Activated CD8-positive, alpha-beta T cell treated with anti-CD3 and anti-CD28 coated beads for 36 hours (primary cell): ENCODE data around the gene TEX38. TPM values are rescaled to one million over a fixed set of nuclear protein-coding genes. Genes with fewer than 3 reads are reported as not detected.

Source experiments
- ATAC-seq: fragments of 200-7000 bp; cut with Tn5 transposase; one replicate; pipeline ENCODE4 v1.10.0; 2021; ENCODE audit warnings: mild to moderate bottlenecking, moderate library complexity
- CTCF ChIA-PET: fragments of 350-600 bp; sonication (Branson Sonifier 250); formaldehyde crosslinking; loops from one replicate; lab custom pipeline; 2021; ENCODE audit warnings: antibody characterized with exemption; lab: Charles Lee
- POLR2A ChIA-PET: fragments of 350-600 bp; sonication (Branson Sonifier 250); formaldehyde crosslinking; loops from one replicate; lab custom pipeline; 2021; ENCODE audit warnings: antibody characterized with exemption; lab: Charles Lee
- DNase-seq: peaks from one replicate; pipeline ENCODE4 v3.0.0-alpha.2; 2020
- H3K27ac Mint-ChIP-seq: one replicate; pipeline ENCODE4 v1.8.0; 2021; ENCODE audit warnings: mild to moderate bottlenecking, mixed read lengths
- H3K27me3 Mint-ChIP-seq: one replicate; pipeline ENCODE4 v1.8.0; 2021; ENCODE audit warnings: mixed read lengths
- H3K36me3 Mint-ChIP-seq: one replicate; pipeline ENCODE4 v1.8.0; 2021; ENCODE audit warnings: low read depth, mixed read lengths
- H3K4me1 Mint-ChIP-seq: one replicate; pipeline ENCODE4 v1.8.0; 2021; ENCODE audit warnings: low read depth, mixed read lengths
- H3K4me3 Mint-ChIP-seq: one replicate; pipeline ENCODE4 v1.8.0; 2021; ENCODE audit warnings: mild to moderate bottlenecking, moderate library complexity, mixed read lengths
- H3K9me3 Mint-ChIP-seq: one replicate; pipeline ENCODE4 v1.8.0; 2021; ENCODE audit warnings: mixed read lengths
- intact Hi-C: fragments of 100-400 bp; cut with micrococcal nuclease; formaldehyde crosslinking; loops from one replicate; pipeline ENCODE4 v1.10.0; 2022
- total RNA-seq, 2 experiments: library from RNA; stranded (reverse); gene quantifications; one replicate each; pipeline ENCODE4 v1.2.3, GENCODE V29; 2021
- TF ChIP-seq, protein P1 (sequence below): fragments of 200-600 bp; IDR thresholded peaks from one replicate; pipeline ENCODE4 v1.8.0; 2022; ENCODE audit warnings: antibody characterized with exemption, mild to moderate bottlenecking

The TEX38 gene
- not detected for total RNA-seq

- intact Hi-C loops: no loop called here
- Mint-ChIP-seq H3K27me3 (no peaks in the 10 kb centered on the region), H3K36me3 (peaks cover 10% of the 10 kb centered on the region), H3K4me3 (no peak within 1 kb of the TSS), H3K27ac (peak within 1 kb of the TSS; percentile 7), H3K4me1 (peaks cover 36% of the 10 kb centered on the region), H3K9me3 (no peaks in the 10 kb centered on the region)
- POLR2A ChIA-PET: no interaction called here
- DNase-seq: no peak
- no peak for ATAC-seq
- CTCF ChIA-PET: no interaction called here
- TF ChIP-seq, protein P1, sequence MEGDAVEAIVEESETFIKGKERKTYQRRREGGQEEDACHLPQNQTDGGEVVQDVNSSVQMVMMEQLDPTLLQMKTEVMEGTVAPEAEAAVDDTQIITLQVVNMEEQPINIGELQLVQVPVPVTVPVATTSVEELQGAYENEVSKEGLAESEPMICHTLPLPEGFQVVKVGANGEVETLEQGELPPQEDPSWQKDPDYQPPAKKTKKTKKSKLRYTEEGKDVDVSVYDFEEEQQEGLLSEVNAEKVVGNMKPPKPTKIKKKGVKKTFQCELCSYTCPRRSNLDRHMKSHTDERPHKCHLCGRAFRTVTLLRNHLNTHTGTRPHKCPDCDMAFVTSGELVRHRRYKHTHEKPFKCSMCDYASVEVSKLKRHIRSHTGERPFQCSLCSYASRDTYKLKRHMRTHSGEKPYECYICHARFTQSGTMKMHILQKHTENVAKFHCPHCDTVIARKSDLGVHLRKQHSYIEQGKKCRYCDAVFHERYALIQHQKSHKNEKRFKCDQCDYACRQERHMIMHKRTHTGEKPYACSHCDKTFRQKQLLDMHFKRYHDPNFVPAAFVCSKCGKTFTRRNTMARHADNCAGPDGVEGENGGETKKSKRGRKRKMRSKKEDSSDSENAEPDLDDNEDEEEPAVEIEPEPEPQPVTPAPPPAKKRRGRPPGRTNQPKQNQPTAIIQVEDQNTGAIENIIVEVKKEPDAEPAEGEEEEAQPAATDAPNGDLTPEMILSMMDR: no peak
These were observed at the start of gene TEX38 for GRCh38 chr1:46671554-46671953. Gene TEX38, plus strand, starts transcription at chr1:46671854. Its CDS starts 81 bp downstream, at chr1:46671935.

- TF ChIP-seq, protein P1: no peak
- H3K4me3 Mint-ChIP-seq: no peak overlapping the region
- POLR2A ChIA-PET: interaction anchor here (1.4 kb wide), 1 partner anchor 18 kb away, joined by 4 read pairs; no protein-coding TSS in a partner anchor
- intact Hi-C loops: no loop called here
- no peak for ATAC-seq
- no peak for DNase-seq
- CTCF ChIA-PET: interaction anchor here (0.7 kb wide), 1 partner anchor 98 kb away, joined by 3 read pairs; no protein-coding TSS in a partner anchor
- H3K27me3 Mint-ChIP-seq: no peaks in the 10 kb centered on the region
- H3K4me1 Mint-ChIP-seq: peaks cover 10% of the 10 kb centered on the region
- H3K9me3 Mint-ChIP-seq: no peaks in the 10 kb centered on the region
- H3K36me3 Mint-ChIP-seq: no peaks in the 10 kb centered on the region
- H3K27ac Mint-ChIP-seq: no peak overlapping the region
These were observed 49.7 kb upstream of the TEX38 start for GRCh38 chr1:46621930-46622329.

GRCh38 chr1:46622344-46622743 is 49.3 kb upstream of the TEX38 start:
- no peaks in the 10 kb centered on the region for H3K36me3 Mint-ChIP-seq
- TF ChIP-seq, protein P1: no peak
- intact Hi-C loops: no loop called here
- no peak overlapping the region for H3K4me3 Mint-ChIP-seq
- no peak overlapping the region for H3K27ac Mint-ChIP-seq
- no peaks in the 10 kb centered on the region for H3K27me3 Mint-ChIP-seq
- H3K9me3 Mint-ChIP-seq: no peaks in the 10 kb centered on the region
- CTCF ChIA-PET: interaction anchor here (0.7 kb wide), 1 partner anchor 97 kb away, joined by 3 read pairs; no protein-coding TSS in a partner anchor
- no peak for ATAC-seq
- H3K4me1 Mint-ChIP-seq: peaks cover 6% of the 10 kb centered on the region
- POLR2A ChIA-PET: interaction anchor here (1.4 kb wide), 1 partner anchor 19 kb away, joined by 4 read pairs; no protein-coding TSS in a partner anchor
- DNase-seq: no peak

DNA sequence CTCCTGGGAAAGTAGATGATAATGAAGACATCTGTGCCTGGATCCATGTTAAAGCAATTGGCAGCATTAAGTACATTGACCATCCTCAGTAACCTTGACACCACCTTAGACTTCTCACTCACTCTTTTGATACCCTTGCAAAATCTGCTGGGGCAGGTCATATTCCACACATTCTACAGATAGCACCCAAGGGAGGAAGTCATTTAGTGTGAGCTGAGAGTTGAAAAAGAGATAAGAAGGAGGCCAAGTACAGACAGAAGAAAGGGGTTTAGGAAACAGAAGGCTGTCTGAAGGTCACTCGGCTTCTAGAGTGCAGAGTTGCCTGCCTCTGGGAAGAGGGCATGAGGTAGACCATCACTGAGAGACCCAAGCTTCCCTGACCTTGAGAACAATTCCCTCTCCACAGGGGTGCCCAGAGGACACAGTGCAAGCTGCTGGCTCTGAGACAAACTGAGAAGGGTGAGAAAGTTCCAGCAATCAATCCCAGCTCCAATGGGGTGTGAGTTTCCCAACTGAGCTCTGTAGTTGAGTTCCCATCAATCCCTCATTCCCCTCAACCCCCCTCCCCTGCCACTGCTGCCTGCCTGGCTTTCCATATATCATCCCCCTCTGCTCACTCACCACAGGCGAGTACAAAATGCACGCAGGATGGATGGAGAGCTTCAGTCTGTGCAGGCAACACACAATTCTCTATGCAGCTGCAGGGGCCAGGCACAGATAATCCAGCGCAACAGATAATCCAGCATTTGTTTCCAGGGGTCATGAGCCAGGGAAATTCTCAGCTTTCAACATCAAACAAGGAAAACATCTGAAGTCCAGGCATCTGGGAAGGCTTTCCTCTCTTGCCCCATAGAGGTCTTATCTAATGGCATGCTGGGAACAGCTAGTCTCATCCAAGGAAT is 47.7 kb upstream of the TEX38 start:
- H3K9me3 Mint-ChIP-seq: no peaks in the 10 kb centered on the region

More for the DNA sequence above, 47.7 kb upstream of the TEX38 start:
- Mint-ChIP-seq H3K4me3 (no peak overlapping the region), H3K4me1 (peaks cover 2% of the 10 kb centered on the region), H3K36me3 (no peaks in the 10 kb centered on the region), H3K27me3 (no peaks in the 10 kb centered on the region), H3K27ac (no peak overlapping the region)
- ChIA-PET POLR2A (interaction anchor here (0.7 to 1.2 kb wide), 2 partner anchors 11 to 425 kb away, joined by 3 to 5 read pairs; no protein-coding TSS in a partner anchor), CTCF (interaction anchor here (0.9 to 1.1 kb wide), 3 partner anchors 11 to 101 kb away, joined by 3 to 6 read pairs (median 3); no protein-coding TSS in a partner anchor)
- TF ChIP-seq, protein P1: no peak
- intact Hi-C loops: no loop called here
- DNase-seq (no peak), ATAC-seq (no peak)
